UCSD-AML1 (cell line): Measurements from ENCODE around the gene LCE4A.

ENCODE experiments used
- DNase-seq: peaks from one replicate; lab custom pipeline; 2025; ENCODE audit not compliant: unreplicated experiment; lab: John Stamatoyannopoulos, UW

LCE4A gene

DNA sequence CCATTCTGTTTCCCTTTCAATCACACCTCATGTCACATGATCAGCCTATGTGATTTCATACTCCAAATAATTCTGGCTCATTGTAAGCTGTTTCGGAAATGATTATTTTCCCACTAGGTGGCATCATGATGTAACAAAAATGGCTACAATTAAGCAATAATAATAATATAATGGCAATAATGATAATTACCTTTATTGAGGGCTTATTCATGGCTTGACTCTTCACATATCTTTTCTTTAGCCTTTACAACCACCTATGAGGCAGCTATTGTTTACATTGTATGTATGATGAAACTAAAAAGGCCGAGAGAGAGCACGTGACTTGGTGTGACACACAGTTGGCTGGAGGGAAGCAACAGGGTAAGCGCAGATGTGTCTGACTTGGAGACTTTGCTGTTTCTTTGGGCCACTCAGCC is 37.3 kb downstream of the LCE4A start:
- no peak for DNase-seq

DNA sequence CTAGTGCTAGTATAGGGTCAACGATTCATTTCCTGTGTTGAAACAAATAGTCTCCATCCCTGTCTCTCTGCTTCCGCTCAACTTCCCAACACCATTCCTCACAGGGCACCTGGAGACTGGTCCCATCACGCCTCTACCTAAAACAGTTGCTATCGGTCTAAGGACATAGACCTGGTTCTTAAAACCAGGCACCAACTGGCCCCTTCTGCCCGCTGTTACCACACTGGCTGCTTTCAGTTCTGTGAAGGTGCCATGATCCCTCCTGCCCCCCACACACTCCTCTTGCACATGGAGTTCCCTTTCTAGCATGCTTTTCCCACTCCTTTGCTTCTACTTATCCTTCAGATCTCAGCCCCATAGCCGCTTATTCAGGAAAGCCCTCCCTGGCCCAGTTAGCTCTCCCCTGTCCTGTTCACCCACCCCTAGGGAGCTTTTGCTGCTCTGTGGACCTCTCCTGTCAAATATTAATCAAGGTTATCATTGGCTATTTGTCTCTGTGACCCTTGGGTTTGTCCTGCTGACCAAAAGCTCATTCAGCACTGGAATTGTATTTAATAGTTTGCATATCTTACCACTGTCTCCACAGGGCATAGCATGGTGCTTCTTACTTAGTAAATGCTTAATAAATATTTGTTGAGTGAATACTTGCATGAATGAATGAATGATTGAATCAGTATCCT is 37.9 kb downstream of the LCE4A start:
- no peak for DNase-seq

DNA sequence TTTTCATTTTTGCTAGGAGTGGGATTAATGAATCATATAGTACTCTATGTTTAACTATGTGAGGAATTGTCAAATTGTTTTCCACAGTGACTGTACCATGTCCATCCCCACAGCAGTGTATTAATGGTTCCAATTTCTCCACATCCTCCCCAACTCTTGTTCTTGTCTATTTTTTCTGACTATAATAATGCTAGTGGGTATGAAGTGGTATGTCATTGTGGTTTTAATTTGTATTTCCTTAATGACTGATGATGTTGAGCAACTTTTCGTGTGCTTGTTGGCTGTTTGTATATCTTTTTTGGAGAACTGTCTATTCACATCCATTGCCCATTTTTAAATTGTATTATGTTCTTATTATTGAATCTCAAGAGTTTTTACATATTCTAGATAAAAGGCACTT is 39.9 kb downstream of the LCE4A start:
- no peak for DNase-seq

DNA sequence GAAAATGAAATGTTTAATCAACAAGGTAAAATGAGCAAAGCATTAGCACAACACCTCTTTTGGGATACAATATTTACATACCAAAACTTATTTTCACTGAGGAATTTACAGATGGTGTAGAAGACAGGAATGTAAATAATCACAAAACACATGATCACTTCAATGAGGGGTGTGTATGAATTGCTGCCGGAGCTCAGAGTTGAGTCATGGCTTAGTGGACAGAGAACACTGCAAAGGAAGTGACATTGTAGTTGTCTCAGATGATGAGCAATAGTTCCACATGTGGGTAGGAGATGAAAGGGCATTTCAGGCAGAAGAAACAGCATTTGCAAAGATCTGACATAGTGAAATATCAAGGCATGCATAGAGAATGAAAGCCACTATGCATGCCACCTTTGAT is 44.3 kb downstream of the LCE4A start:
- DNase-seq = no peak

DNA sequence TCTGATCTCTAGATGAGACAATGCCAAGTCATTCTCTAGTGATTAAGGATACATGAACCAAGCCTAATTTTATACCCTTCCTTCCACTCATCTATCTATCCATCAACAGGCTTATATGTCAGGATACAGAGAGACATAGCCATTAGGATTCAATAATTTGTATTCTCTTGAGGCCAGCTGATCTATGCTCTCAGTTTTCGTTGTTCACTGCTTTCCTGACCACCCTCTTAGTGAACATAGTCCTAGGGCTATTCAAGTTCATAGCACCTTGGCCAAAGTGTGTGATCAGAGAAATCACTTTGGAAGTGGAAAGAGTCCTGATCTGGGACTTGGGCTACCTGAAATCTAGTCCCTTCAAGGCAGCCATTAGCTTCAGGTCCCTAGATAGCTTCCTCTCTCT is 45.6 kb downstream of the LCE4A start:
- no peak for DNase-seq

DNA sequence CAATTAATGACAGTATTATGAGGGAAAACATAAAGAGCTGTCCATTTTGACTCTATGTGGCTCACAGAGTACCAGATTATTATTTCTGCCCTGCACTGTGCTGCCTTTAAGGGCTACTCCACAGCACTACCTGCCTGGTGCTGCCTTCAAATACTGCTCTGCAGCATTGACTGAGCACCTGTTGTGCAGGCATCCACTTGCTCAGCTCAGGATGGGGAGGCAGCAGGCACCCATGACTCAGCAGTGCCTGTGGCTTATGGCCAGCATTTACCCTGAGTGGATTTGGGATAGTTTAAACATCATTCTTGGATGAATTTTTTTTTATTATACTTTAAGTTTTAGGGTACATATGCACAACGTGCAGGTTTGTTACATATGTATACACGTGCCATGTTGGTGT is 48.9 kb downstream of the LCE4A start:
- DNase-seq = no peak

DNA sequence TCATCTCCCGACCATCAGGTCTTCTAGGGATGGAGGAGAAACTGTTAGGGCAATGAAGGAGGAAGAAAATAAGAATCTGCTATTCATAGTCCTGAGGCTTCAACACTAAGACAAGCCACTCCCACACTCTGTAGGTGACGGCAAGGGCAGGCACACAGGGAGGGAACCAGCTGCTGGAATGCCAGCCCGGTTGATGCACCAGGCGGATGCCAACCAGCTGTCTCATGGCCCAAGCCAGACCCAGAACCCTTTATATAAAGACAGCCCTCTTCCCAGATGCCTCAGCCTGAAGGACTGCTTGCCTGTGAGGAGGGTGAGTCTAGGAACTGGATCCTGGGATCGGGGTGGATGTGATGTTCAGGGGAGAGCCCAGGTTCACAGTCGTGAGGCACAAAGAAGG is 49.8 kb downstream of the LCE4A start, which contains the start of gene KPRP:
TSS of gene KPRP (plus strand) at position 279 of the 400 bp plus-strand sequence. CDS start 1,564 bp downstream, outside the sequence.
- no peak for DNase-seq

DNA sequence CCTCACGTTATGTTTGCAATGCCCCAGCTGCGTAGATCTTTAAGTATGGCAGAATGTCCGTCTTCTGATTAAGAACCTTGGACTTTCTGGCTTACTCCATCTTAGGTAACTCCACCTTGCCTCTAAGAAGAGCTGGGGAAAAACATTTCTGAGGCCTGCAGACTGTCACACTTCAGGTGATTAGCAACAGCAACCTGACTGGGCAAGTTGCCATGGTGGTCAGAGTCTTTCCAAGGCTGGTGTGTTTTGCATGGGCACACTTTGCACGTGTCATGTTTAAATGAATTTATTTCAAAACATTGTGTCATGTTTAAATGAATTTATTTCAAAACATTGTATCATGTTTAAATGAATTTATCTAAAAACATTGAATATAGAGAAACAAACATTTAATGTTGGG is 50.7 kb downstream of the LCE4A start:
- DNase-seq = no peak
